ENCODE data around the gene MAGI2.

DNA sequence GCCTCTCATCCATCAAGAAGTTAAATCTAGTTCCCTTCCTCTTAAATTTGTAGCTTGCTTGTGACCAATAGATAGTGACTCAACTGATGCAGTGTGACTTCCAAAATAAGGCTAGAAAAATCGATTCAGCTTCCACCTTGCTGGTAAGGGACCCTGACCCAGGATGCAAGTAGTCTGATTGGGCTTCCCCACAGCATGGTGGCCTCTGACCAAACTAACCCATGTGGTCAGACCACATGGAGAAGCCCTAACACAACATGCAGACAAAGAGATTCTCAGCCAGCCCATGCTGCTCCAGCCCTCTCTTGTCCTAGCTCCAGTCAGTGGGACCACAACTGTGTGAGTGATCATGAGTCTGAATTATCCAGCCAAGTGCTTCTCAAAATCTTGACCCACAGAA, 710.8 kb downstream of the MAGI2 start:
- no peak for TF ChIP-seq CTCF (IDR thresholded peaks at IDR 0.05; ENCODE audit: borderline replicate concordance, extremely low read depth, low read length, poor library complexity, severe bottlenecking)
- TF ChIP-seq EZH2 (IDR thresholded peaks at IDR 0.05; ENCODE audit: borderline replicate concordance, low read depth, low read length, severe bottlenecking), result no peak

Data from DND-41 (cell line).